SU-DHL-6 (cell line): ENCODE data around the gene HOXA9.

Experiments
- EZH2phosphoT487 ChIP-seq: fragments of 200-600 bp; sonication (generic), shearing (Covaris generic); conservative IDR thresholded peaks from 2 replicates; pipeline ENCODE4 v1.6.1; 2018; ENCODE audit warnings: mild to moderate bottlenecking, antibody characterized with exemption, low read length, moderate library complexity, mixed read lengths
- TF ChIP-seq, protein P1 (sequence below): fragments of 200-600 bp; sonication (generic); IDR thresholded peaks from one replicate; pipeline ENCODE4 v1.5.1; 2017; ENCODE audit warnings: antibody characterized with exemption, mild to moderate bottlenecking, low read length, moderate library complexity; ENCODE audit not compliant: insufficient read depth, poor library complexity, severe bottlenecking

DNA sequence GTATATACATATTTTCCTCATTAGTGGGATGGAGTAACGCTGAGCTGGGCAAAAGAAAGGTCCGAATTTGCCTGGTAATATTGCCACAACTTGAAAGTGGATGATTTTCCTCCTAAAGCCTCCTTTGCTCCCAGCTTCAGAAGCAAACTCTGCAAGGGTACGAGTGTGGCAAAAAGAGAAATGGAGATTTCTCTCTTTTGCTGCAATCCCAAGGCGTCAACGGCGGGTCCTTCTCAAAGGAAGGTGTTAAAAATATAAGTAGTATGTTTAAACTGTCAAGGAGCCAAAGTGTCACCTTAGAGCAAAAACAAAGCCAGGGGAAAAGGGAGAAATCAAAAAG, 50.5 kb downstream of the HOXA9 start:
- TF ChIP-seq, protein P1, sequence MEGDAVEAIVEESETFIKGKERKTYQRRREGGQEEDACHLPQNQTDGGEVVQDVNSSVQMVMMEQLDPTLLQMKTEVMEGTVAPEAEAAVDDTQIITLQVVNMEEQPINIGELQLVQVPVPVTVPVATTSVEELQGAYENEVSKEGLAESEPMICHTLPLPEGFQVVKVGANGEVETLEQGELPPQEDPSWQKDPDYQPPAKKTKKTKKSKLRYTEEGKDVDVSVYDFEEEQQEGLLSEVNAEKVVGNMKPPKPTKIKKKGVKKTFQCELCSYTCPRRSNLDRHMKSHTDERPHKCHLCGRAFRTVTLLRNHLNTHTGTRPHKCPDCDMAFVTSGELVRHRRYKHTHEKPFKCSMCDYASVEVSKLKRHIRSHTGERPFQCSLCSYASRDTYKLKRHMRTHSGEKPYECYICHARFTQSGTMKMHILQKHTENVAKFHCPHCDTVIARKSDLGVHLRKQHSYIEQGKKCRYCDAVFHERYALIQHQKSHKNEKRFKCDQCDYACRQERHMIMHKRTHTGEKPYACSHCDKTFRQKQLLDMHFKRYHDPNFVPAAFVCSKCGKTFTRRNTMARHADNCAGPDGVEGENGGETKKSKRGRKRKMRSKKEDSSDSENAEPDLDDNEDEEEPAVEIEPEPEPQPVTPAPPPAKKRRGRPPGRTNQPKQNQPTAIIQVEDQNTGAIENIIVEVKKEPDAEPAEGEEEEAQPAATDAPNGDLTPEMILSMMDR, result no peak
- TF ChIP-seq EZH2phosphoT487, result no peak
